ENCODE measurements around the gene ARSG. TPM values are rescaled to one million over a fixed set of nuclear protein-coding genes. Genes with fewer than 3 reads are reported as not detected.
A peak's percentile ranks its signal among the peaks of the same experiment; 100 is the strongest.

The ARSG gene
- total RNA-seq (2021): 6.9 to 7.9 TPM (median 7.5 TPM) in 3 replicates
- percentile 49 among the genes with signal in this experiment for Bru-seq, nascent RNA
- long read RNA-seq, experiment 1, transcript ARSG-209 (12 exons, 2,599 nt): major isoform, 5 of 19 reads
- long read RNA-seq, experiment 1, partial matches to known transcripts: 3 of 19 reads
- long read RNA-seq, experiment 1, other reads (novel, unspliced or antisense): 11 of 19 reads
- long read RNA-seq, experiment 2, partial matches to known transcripts: 0 of 6 reads
- long read RNA-seq, experiment 2, other reads (novel, unspliced or antisense): 5 of 6 reads
- long read RNA-seq, experiment 3, partial matches to known transcripts: 2 of 5 reads
- long read RNA-seq, experiment 3, other reads (novel, unspliced or antisense): 1 of 5 reads

DNA sequence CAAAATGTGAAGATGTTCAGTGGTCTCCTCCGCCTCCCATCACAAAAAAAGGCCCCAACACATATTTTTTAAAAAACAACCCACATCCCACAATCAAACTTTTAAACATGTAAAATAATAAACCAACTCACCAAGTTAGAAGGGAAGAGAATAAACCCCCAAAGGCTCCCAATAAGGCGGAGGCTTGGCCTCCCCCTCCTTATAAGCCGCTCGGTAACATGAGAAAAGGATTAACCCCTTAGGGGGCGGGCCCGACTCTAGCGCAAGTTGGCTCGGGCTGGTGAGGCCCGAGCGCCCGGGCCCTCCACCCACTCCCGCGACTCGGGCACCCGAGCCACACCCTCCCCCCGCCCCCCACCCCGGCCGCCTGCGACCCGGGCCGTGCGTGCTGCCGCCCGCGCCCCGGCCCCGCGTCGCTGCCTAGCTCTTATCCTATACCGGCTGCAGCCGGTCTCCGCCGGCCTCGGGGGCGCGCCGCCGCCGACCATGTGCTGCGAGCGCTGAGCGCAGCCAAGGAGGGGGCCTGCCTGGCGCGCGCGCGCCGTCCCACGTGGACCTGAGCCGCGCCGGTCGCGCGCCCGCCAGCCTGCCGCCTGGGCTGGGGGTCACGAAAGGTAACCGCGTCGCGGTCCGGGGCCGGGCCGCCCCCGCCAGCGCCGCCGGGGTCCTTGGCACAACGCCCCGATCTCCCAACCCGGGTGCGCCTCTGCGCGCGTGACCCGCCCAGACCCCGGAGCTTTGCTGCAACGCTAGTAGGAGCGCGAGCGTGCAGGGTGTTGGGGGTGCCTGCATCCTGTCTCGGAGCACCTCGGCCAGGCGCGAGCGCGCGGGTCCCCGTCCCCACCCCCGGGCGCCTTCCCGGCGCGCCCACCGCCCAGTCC lies at the start of gene ARSG, which contains the start of gene SLC16A6:
Gene ARSG, plus strand, starts transcription at position 541 of the 881 bp plus-strand sequence. CDS start 15,999 bp downstream, outside the sequence.
Gene SLC16A6, minus strand, starts transcription at position 173 of the 881 bp plus-strand sequence. CDS start 12,807 bp downstream, outside the sequence.
- Mint-ChIP-seq H3K27me3 (ENCODE audit: low read depth) (peaks cover 50% of the 10 kb centered on the region), H3K4me1 (peaks cover 56% of the 10 kb centered on the region), H3K9me3 (no peaks in the 10 kb centered on the region), H3K36me3 (no peaks in the 10 kb centered on the region), H3K4me3 (peak within 1 kb of the TSS; percentile 77), H3K27ac (no peak within 1 kb of the TSS)
- TF ChIP-seq SMAD3 (CRISPR knock-in tag; IDR thresholded peaks at IDR 0.05; ENCODE audit: borderline replicate concordance) (0 out of 2 replicates have a peak, but pooled peaks have one; percentile 2), FOXK1 (CRISPR knock-in tag; IDR thresholded peaks at IDR 0.05) (0 out of 2 replicates have a peak, but pooled peaks have one; percentile 7), USF1 (CRISPR knock-in tag; IDR thresholded peaks at IDR 0.05) (0 out of 2 replicates have a peak, but pooled peaks have one; percentile 48), OVOL2 (CRISPR knock-in tag; IDR thresholded peaks at IDR 0.05; ENCODE audit: borderline replicate concordance) (no peak), FOXP4 (CRISPR knock-in tag; IDR thresholded peaks at IDR 0.05) (peak; percentile 60; the same call in 1 of the 2 replicates), ZSCAN18 (CRISPR knock-in tag; IDR thresholded peaks at IDR 0.05) (no peak), CBFB (CRISPR knock-in tag; IDR thresholded peaks at IDR 0.05; ENCODE audit: low read depth) (0 out of 2 replicates have a peak, but pooled peaks have one; percentile 59), FOXP1 (CRISPR knock-in tag; IDR thresholded peaks at IDR 0.05; ENCODE audit: borderline replicate concordance) (peak; percentile 8), MAX (CRISPR knock-in tag; IDR thresholded peaks at IDR 0.05) (peak; percentile 72; the same call in 1 of the 2 replicates), ARID4B (CRISPR knock-in tag; IDR thresholded peaks at IDR 0.05; ENCODE audit: borderline replicate concordance) (0 out of 2 replicates have a peak, but pooled peaks have one; percentile 2), IRF1 (CRISPR knock-in tag; IDR thresholded peaks at IDR 0.05) (no peak)
- TF ChIP-seq, protein P1, sequence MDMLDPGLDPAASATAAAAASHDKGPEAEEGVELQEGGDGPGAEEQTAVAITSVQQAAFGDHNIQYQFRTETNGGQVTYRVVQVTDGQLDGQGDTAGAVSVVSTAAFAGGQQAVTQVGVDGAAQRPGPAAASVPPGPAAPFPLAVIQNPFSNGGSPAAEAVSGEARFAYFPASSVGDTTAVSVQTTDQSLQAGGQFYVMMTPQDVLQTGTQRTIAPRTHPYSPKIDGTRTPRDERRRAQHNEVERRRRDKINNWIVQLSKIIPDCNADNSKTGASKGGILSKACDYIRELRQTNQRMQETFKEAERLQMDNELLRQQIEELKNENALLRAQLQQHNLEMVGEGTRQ (CRISPR knock-in tag; IDR thresholded peaks at IDR 0.05): peak; percentile 80
- TF ChIP-seq, protein P2, sequence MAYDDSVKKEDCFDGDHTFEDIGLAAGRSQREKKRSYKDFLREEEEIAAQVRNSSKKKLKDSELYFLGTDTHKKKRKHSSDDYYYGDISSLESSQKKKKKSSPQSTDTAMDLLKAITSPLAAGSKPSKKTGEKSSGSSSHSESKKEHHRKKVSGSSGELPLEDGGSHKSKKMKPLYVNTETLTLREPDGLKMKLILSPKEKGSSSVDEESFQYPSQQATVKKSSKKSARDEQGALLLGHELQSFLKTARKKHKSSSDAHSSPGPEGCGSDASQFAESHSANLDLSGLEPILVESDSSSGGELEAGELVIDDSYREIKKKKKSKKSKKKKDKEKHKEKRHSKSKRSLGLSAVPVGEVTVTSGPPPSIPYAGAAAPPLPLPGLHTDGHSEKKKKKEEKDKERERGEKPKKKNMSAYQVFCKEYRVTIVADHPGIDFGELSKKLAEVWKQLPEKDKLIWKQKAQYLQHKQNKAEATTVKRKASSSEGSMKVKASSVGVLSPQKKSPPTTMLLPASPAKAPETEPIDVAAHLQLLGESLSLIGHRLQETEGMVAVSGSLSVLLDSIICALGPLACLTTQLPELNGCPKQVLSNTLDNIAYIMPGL (CRISPR knock-in tag; IDR thresholded peaks at IDR 0.05): peak; percentile 7; the same call in 1 of the 2 replicates
- TF ChIP-seq, protein P3, sequence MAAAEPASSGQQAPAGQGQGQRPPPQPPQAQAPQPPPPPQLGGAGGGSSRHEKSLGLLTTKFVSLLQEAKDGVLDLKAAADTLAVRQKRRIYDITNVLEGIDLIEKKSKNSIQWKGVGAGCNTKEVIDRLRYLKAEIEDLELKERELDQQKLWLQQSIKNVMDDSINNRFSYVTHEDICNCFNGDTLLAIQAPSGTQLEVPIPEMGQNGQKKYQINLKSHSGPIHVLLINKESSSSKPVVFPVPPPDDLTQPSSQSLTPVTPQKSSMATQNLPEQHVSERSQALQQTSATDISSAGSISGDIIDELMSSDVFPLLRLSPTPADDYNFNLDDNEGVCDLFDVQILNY (CRISPR knock-in tag; IDR thresholded peaks at IDR 0.05): peak; percentile 71; the same call in 1 of the 2 replicates
- TF ChIP-seq, protein P4, sequence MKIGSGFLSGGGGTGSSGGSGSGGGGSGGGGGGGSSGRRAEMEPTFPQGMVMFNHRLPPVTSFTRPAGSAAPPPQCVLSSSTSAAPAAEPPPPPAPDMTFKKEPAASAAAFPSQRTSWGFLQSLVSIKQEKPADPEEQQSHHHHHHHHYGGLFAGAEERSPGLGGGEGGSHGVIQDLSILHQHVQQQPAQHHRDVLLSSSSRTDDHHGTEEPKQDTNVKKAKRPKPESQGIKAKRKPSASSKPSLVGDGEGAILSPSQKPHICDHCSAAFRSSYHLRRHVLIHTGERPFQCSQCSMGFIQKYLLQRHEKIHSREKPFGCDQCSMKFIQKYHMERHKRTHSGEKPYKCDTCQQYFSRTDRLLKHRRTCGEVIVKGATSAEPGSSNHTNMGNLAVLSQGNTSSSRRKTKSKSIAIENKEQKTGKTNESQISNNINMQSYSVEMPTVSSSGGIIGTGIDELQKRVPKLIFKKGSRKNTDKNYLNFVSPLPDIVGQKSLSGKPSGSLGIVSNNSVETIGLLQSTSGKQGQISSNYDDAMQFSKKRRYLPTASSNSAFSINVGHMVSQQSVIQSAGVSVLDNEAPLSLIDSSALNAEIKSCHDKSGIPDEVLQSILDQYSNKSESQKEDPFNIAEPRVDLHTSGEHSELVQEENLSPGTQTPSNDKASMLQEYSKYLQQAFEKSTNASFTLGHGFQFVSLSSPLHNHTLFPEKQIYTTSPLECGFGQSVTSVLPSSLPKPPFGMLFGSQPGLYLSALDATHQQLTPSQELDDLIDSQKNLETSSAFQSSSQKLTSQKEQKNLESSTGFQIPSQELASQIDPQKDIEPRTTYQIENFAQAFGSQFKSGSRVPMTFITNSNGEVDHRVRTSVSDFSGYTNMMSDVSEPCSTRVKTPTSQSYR (CRISPR knock-in tag; IDR thresholded peaks at IDR 0.05): no peak
- ChIA-PET CTCF (interaction anchor here (1.2 kb wide), 1 partner anchor 83 kb away, joined by 3 read pairs; no protein-coding TSS in a partner anchor), POLR2A (interaction anchor here (0.8 to 1.4 kb wide), 3 partner anchors 11 to 128 kb away, joined by 3 to 9 read pairs (median 4); no protein-coding TSS in a partner anchor)
- DNase-seq (ENCODE audit: low spot score) (peak; percentile 79), ATAC-seq (peak; percentile 29)
